ENCODE results near the gene TMEM132D.

TMEM132D gene

GRCh38 chr12:129871991-129872972, 31.5 kb downstream of the TMEM132D start (continued):
- TF ChIP-seq ZFHX2 (tag by site-specific recombination; conservative IDR thresholded peaks at IDR 0.05) (no peak), ZNF114 (tag by site-specific recombination; IDR thresholded peaks at IDR 0.05) (no peak)

GRCh38 chr12:129870796-129871195, 33.0 kb downstream of the TMEM132D start:
- Histone ChIP-seq H3K4me1 (ENCODE audit: control insufficient read depth, insufficient read depth, low read length) (no peaks in the 10 kb centered on the region), H3K36me3 (ENCODE audit: control insufficient read depth in 2 of 2, insufficient read depth in 1 of 2, low read length in 2 of 2) (no peaks in the 10 kb centered on the region), H3K9me3 (ENCODE audit: control insufficient read depth, insufficient read depth, low read depth, low read length) (no peaks in the 10 kb centered on the region), H3K27ac (ENCODE audit: extremely low read depth, low read depth, low read length) (no peak overlapping the region), H3K4me3 (ENCODE audit: low read depth, low read length) (no peak overlapping the region)
- POLR2A ChIA-PET, result no interaction called here
- CTCF ChIA-PET, result no interaction called here
- TF ChIP-seq ZEB2 (tag by site-specific recombination; IDR thresholded peaks at IDR 0.05) (no peak), ZSCAN18 (tag by site-specific recombination; IDR thresholded peaks at IDR 0.05) (no peak), ZNF2 (tag by site-specific recombination; IDR thresholded peaks at IDR 0.05) (no peak), ZNF830 (tag by site-specific recombination; IDR thresholded peaks at IDR 0.05; ENCODE audit: low read depth) (no peak), GLI4 (tag by site-specific recombination; IDR thresholded peaks at IDR 0.05) (no peak), ZNF624 (tag by site-specific recombination; IDR thresholded peaks at IDR 0.05) (no peak)

- H3K27ac ChIP-seq (ENCODE audit: extremely low read depth, low read depth, low read length), result no peak overlapping the region
- no peak overlapping the region for H3K4me3 ChIP-seq (ENCODE audit: low read depth, low read length)
- no peaks in the 10 kb centered on the region for H3K36me3 ChIP-seq (ENCODE audit: control insufficient read depth in 2 of 2, insufficient read depth in 1 of 2, low read length in 2 of 2)
- H3K4me1 ChIP-seq (ENCODE audit: control insufficient read depth, insufficient read depth, low read length), result no peaks in the 10 kb centered on the region
- POLR2A ChIA-PET, result interaction anchor here (0.6 kb wide), 1 partner anchor 93 kb away, joined by 5 read pairs; no protein-coding TSS in a partner anchor
- H3K9me3 ChIP-seq (ENCODE audit: control insufficient read depth, insufficient read depth, low read depth, low read length), result no peaks in the 10 kb centered on the region
- CTCF ChIA-PET, result no interaction called here
- TF ChIP-seq ZNF146 (tag by site-specific recombination; IDR thresholded peaks at IDR 0.05) (no peak), GFI1B (tag by site-specific recombination; IDR thresholded peaks at IDR 0.05) (no peak), REPIN1 (tag by site-specific recombination; IDR thresholded peaks at IDR 0.05; ENCODE audit: low read depth) (no peak), ZNF701 (tag by site-specific recombination; IDR thresholded peaks at IDR 0.05) (no peak), ZNF596 (tag by site-specific recombination; IDR thresholded peaks at IDR 0.05) (no peak), ZNF274 (IDR thresholded peaks at IDR 0.05; ENCODE audit: low read length) (no peak), ZNF274 (tag by site-specific recombination; IDR thresholded peaks at IDR 0.05; ENCODE audit: borderline replicate concordance) (no peak), ZNF777 (tag by site-specific recombination; IDR thresholded peaks at IDR 0.05; ENCODE audit: borderline replicate concordance) (no peak), ZBTB17 (tag by site-specific recombination; IDR thresholded peaks at IDR 0.05) (no peak), KLF10 (tag by site-specific recombination; IDR thresholded peaks at IDR 0.05) (no peak), ZNF624 (tag by site-specific recombination; IDR thresholded peaks at IDR 0.05) (no peak), ZNF585B (tag by site-specific recombination; IDR thresholded peaks at IDR 0.05) (no peak), ZNF792 (tag by site-specific recombination; IDR thresholded peaks at IDR 0.05) (no peak), ZNF670 (tag by site-specific recombination; IDR thresholded peaks at IDR 0.05; ENCODE audit: low read depth) (no peak), ZNF488 (tag by site-specific recombination; IDR thresholded peaks at IDR 0.05) (no peak), ZNF830 (tag by site-specific recombination; IDR thresholded peaks at IDR 0.05; ENCODE audit: low read depth) (no peak), ZNF776 (tag by site-specific recombination; IDR thresholded peaks at IDR 0.05; ENCODE audit: borderline replicate concordance) (no peak), KLF16 (tag by site-specific recombination; IDR thresholded peaks at IDR 0.05) (no peak), ZNF555 (tag by site-specific recombination; conservative IDR thresholded peaks at IDR 0.05) (no peak)
Measured at GRCh38 chr12:129870136-129870535, 33.7 kb downstream of the TMEM132D start.

Data from HEK293 (cell line).